ENCODE data around the gene FNTB. TPM values are rescaled to one million over a fixed set of nuclear protein-coding genes. Genes with fewer than 3 reads are reported as not detected.

The FNTB gene
- total RNA-seq, 1 donor from 2014 or later = 6.8 TPM

- TF ChIP-seq CTCF (IDR thresholded peaks at IDR 0.05; ENCODE audit: insufficient read depth, low read length, severe bottlenecking) = no peak
- DNase-seq (ENCODE audit: low read depth) (no peak), FAIRE-seq (no peak)
- Histone ChIP-seq H3K4me3 (ENCODE audit: low read depth, low read length) (no peak overlapping the region), H3K36me3 (ENCODE audit: control insufficient read depth, insufficient read depth, low read length) (no peaks in the 10 kb centered on the region), H3K27me3 (ENCODE audit: control insufficient read depth, insufficient read depth, low read length) (no peaks in the 10 kb centered on the region)
These were observed 41.1 kb upstream of the FNTB start for GRCh38 chr14:64945431-64946178.

GRCh38 chr14:64946310-64947045, 40.2 kb upstream of the FNTB start:
- no peaks in the 10 kb centered on the region for H3K36me3 ChIP-seq (ENCODE audit: control insufficient read depth, insufficient read depth, low read length)
- no peak overlapping the region for H3K4me3 ChIP-seq (ENCODE audit: low read depth, low read length)
- no peak for FAIRE-seq
- no peak for DNase-seq (ENCODE audit: low read depth)
- TF ChIP-seq CTCF (IDR thresholded peaks at IDR 0.05; ENCODE audit: insufficient read depth, low read length, severe bottlenecking) = no peak
- no peaks in the 10 kb centered on the region for H3K27me3 ChIP-seq (ENCODE audit: control insufficient read depth, insufficient read depth, low read length)

- no peaks in the 10 kb centered on the region for H3K36me3 ChIP-seq (ENCODE audit: control insufficient read depth, insufficient read depth, low read length)
- TF ChIP-seq CTCF (IDR thresholded peaks at IDR 0.05; ENCODE audit: insufficient read depth, low read length, severe bottlenecking) = no peak
- FAIRE-seq = no peak
- no peak overlapping the region for H3K4me3 ChIP-seq (ENCODE audit: low read depth, low read length)
- DNase-seq (ENCODE audit: low read depth) = no peak
- H3K27me3 ChIP-seq (ENCODE audit: control insufficient read depth, insufficient read depth, low read length) = no peaks in the 10 kb centered on the region
These were observed 38.7 kb upstream of the FNTB start for GRCh38 chr14:64947710-64948611.

- H3K36me3 ChIP-seq (ENCODE audit: control insufficient read depth, insufficient read depth, low read length) = no peaks in the 10 kb centered on the region
- DNase-seq (ENCODE audit: low read depth) = no peak
- H3K27me3 ChIP-seq (ENCODE audit: control insufficient read depth, insufficient read depth, low read length) = no peaks in the 10 kb centered on the region
- no peak for TF ChIP-seq CTCF (IDR thresholded peaks at IDR 0.05; ENCODE audit: insufficient read depth, low read length, severe bottlenecking)
- FAIRE-seq = peak; percentile 47
- no peak overlapping the region for H3K4me3 ChIP-seq (ENCODE audit: low read depth, low read length)
These were observed 38.0 kb upstream of the FNTB start for GRCh38 chr14:64948612-64949210.

- peaks cover 1% of the 10 kb centered on the region for H3K36me3 ChIP-seq (ENCODE audit: control insufficient read depth, insufficient read depth, low read length)
- DNase-seq (ENCODE audit: low read depth) (no peak), FAIRE-seq (no peak)
- H3K4me3 ChIP-seq (ENCODE audit: low read depth, low read length) = no peak overlapping the region
- H3K27me3 ChIP-seq (ENCODE audit: control insufficient read depth, insufficient read depth, low read length) = no peaks in the 10 kb centered on the region
- TF ChIP-seq CTCF (IDR thresholded peaks at IDR 0.05; ENCODE audit: insufficient read depth, low read length, severe bottlenecking) = no peak
These were observed 35.8 kb upstream of the FNTB start for GRCh38 chr14:64950889-64951288.

Measured in bronchial epithelial cell (primary cell).